Left lung (tissue), 10 donors: ENCODE results near the gene IL1R1. TPM values are rescaled to one million over a fixed set of nuclear protein-coding genes. Genes with fewer than 3 reads are reported as not detected.

Experiments used
- ATAC-seq: fragments of 200-7000 bp; cut with Tn5 transposase; one replicate; pipeline ENCODE4 v1.9.1; 2020; ENCODE audit warnings: moderate library complexity
- DNase-seq, 4 donors: peaks; one replicate each; pipeline ENCODE4 v3.0.0-alpha.2; 2013 to 2020
- H3K27ac ChIP-seq, 2 donors: fragments of 200-600 bp; sonication (generic) in 1 of 2; one replicate each; pipeline versions ENCODE4 v1.5.0 to v1.8.0; 2020 to 2021
- H3K27me3 ChIP-seq, 2 donors: fragments of 200-600 bp; sonication (generic) in 1 of 2; one replicate each; pipeline versions ENCODE4 v1.5.0 to v1.8.0; 2020 to 2021
- H3K36me3 ChIP-seq, 2 donors: fragments of 200-600 bp; sonication (generic) in 1 of 2; one replicate each; pipeline versions ENCODE4 v1.5.0 to v1.8.0; 2020 to 2021
- H3K4me1 ChIP-seq, 2 donors: fragments of 200-600 bp; one replicate each; pipeline ENCODE4 v1.8.0; 2021
- H3K4me3 ChIP-seq, 2 donors: fragments of 200-600 bp; sonication (generic) in 1 of 2; one replicate each; pipeline versions ENCODE4 v1.5.0 to v1.8.0; 2020 to 2021; ENCODE audit warnings: mild to moderate bottlenecking in 1 of 2
- H3K9me3 ChIP-seq, 2 donors: fragments of 200-600 bp; sonication (generic) in 1 of 2; one replicate each; pipeline versions ENCODE4 v1.5.0 to v1.8.0; 2020 to 2021
- CTCF ChIP-seq, 2 donors: fragments of 200-600 bp; sonication (generic) in 1 of 2; IDR thresholded peaks; one replicate each; pipeline versions ENCODE4 v1.5.0 to v1.8.0; 2021; ENCODE audit warnings: antibody characterized with exemption in 2 of 2
- intact Hi-C, 2 donors: fragments of 100-400 bp; cut with DNase I; formaldehyde crosslinking; loops; one replicate each; pipeline versions ENCODE4 v1.11.2 to v1.14.2; 2022
- polyA plus RNA-seq, 6 donors: library from polyadenylated mRNA; unstranded; fragments of 120-200 nt; gene quantifications; one replicate each; pipeline ENCODE4 v1.2.1, GENCODE V29; 2013; ENCODE audit not compliant: insufficient read length in 6 of 6
- total RNA-seq, 2 donors: library from RNA; stranded (reverse); fragmentation: NEBNext Ultra II Directional; extraction: Animal tissue kit (Norgen Biotek cat#: 25700); gene quantifications; one replicate each; pipeline ENCODE4 v1.2.1, GENCODE V29; 2021
- donor health status: DM: no; HTN: yes; CAD: no.
- donor health status: DM: no; HTN: no; CAD: no.

Gene IL1R1
- total and polyA plus RNA-seq, 8 donors = 91.1 to 224 (median 112) TPM

- no peaks in the 10 kb centered on the region for H3K27me3 ChIP-seq
- H3K4me3 ChIP-seq = no peak overlapping the region
- intact Hi-C loops = no loop called here
- no peak for ATAC-seq
- no peak for TF ChIP-seq CTCF (IDR thresholded peaks at IDR 0.05)
- H3K4me1 ChIP-seq = peaks cover 6 to 37% of the 10 kb centered on the region in 2 donors
- no peak overlapping the region for H3K27ac ChIP-seq
- DNase-seq = no peak
- peaks cover 0 to 3% of the 10 kb centered on the region in 2 donors for H3K9me3 ChIP-seq
- H3K36me3 ChIP-seq = peaks cover 0 to 23% of the 10 kb centered on the region in 2 donors
Observed at GRCh38 chr2:102098756-102099155, 43.8 kb upstream of the IL1R1 start.

- peaks cover 0 to 3% of the 10 kb centered on the region in 2 donors for H3K9me3 ChIP-seq
- ATAC-seq (no peak), DNase-seq (no peak)
- H3K4me3 ChIP-seq = no peak overlapping the region
- no peak for TF ChIP-seq CTCF (IDR thresholded peaks at IDR 0.05)
- H3K4me1 ChIP-seq = peaks cover 12 to 44% of the 10 kb centered on the region in 2 donors
- intact Hi-C loops = no loop called here
- H3K27me3 ChIP-seq = no peaks in the 10 kb centered on the region
- peak overlapping the region; percentile 33 to 50 for H3K27ac ChIP-seq
- H3K36me3 ChIP-seq = peaks cover 0 to 23% of the 10 kb centered on the region in 2 donors
Observed at GRCh38 chr2:102099536-102100298, 42.8 kb upstream of the IL1R1 start.

GRCh38 chr2:102100371-102101096, 42.0 kb upstream of the IL1R1 start:
- intact Hi-C loops = no loop called here
- Histone ChIP-seq H3K27ac (peak overlapping the region; percentile 33 to 50), H3K36me3 (peaks cover 0 to 23% of the 10 kb centered on the region in 2 donors), H3K4me3 (no peak overlapping the region), H3K4me1 (peaks cover 12 to 38% of the 10 kb centered on the region in 2 donors), H3K9me3 (peaks cover 0 to 3% of the 10 kb centered on the region in 2 donors), H3K27me3 (no peaks in the 10 kb centered on the region)
- peak; percentile 6 for ATAC-seq
- DNase-seq = no peak
- no peak for TF ChIP-seq CTCF (IDR thresholded peaks at IDR 0.05)

GRCh38 chr2:102101097-102101848, 41.3 kb upstream of the IL1R1 start:
- peak overlapping the region in 1 of 2 donors; percentile 50 for H3K27ac ChIP-seq
- H3K4me3 ChIP-seq = no peak overlapping the region
- ATAC-seq (no peak), DNase-seq (no peak)
- H3K4me1 ChIP-seq = peaks cover 12 to 31% of the 10 kb centered on the region in 2 donors
- no peak for TF ChIP-seq CTCF (IDR thresholded peaks at IDR 0.05)
- peaks cover 0 to 3% of the 10 kb centered on the region in 2 donors for H3K9me3 ChIP-seq
- intact Hi-C loops = no loop called here
- peaks cover 0 to 23% of the 10 kb centered on the region in 2 donors for H3K36me3 ChIP-seq
- no peaks in the 10 kb centered on the region for H3K27me3 ChIP-seq
